SU-DHL-6 (cell line): Measurements from ENCODE around the gene BEGAIN.

Source experiments
- H2AFZ ChIP-seq: fragments of 200-600 bp; sonication (generic); 2 replicates; pipeline ENCODE4 v1.6.1; 2014; ENCODE audit warnings: low read depth, mild to moderate bottlenecking, moderate library complexity, mixed read lengths, antibody characterized with exemption, low read length; ENCODE audit not compliant: severe bottlenecking
- H3F3A ChIP-seq: fragments of 200-600 bp; shearing (Covaris generic); 2 replicates; pipeline ENCODE4 v1.6.0; 2016; ENCODE audit warnings: antibody characterized with exemption, mild to moderate bottlenecking; ENCODE audit not compliant: insufficient read depth
- H3K27ac ChIP-seq: fragments of 200-600 bp; sonication (generic); 2 replicates; pipeline ENCODE4 v1.5.1; 2016; ENCODE audit warnings: low read depth, mild to moderate bottlenecking, low read length, moderate library complexity, mixed read lengths
- H3K27me3 ChIP-seq: fragments of 200-600 bp; sonication (generic), shearing (Covaris generic); 2 replicates; pipeline ENCODE4 v1.6.0; 2014; ENCODE audit warnings: mild to moderate bottlenecking, low read length
- H3K36me3 ChIP-seq: fragments of 200-600 bp; sonication (generic); 2 replicates; pipeline ENCODE4 v1.6.1; 2014; ENCODE audit warnings: mild to moderate bottlenecking, low read length, mixed read lengths
- H3K4me2 ChIP-seq: fragments of 300-600, 200-600 bp; shearing (Covaris generic), sonication (generic); 2 replicates; pipeline ENCODE4 v1.6.0; 2014; ENCODE audit warnings: low read length, low read depth, mild to moderate bottlenecking; ENCODE audit not compliant: poor library complexity, severe bottlenecking
- H3K4me3 ChIP-seq: fragments of 200-600 bp; sonication (generic); 2 replicates; pipeline ENCODE4 v1.5.1; 2014; ENCODE audit warnings: antibody characterized with exemption, low read length, mild to moderate bottlenecking, mixed read lengths; ENCODE audit not compliant: insufficient read depth, poor library complexity, severe bottlenecking
- H3K79me2 ChIP-seq: fragments of 200-600 bp; sonication (generic); 2 replicates; pipeline ENCODE4 v1.6.1; 2014; ENCODE audit warnings: mild to moderate bottlenecking, low read length, moderate library complexity; ENCODE audit not compliant: insufficient read depth
- H3K9ac ChIP-seq: fragments of 200-600 bp; sonication (generic); 2 replicates; pipeline ENCODE4 v1.7.0; 2014; ENCODE audit warnings: mild to moderate bottlenecking, low read length
- H3K9me2 ChIP-seq: fragments of 200-600 bp; sonication (generic); replicated peaks from 2 replicates; pipeline ENCODE4 v1.6.1; 2014; ENCODE audit warnings: low read length; ENCODE audit not compliant: insufficient read depth
- H3K9me3 ChIP-seq: fragments of 200-600 bp; sonication (generic); 2 replicates; pipeline ENCODE4 v1.6.1; 2014; ENCODE audit warnings: low read length, mixed read lengths; ENCODE audit not compliant: insufficient read depth
- H4K20me1 ChIP-seq: fragments of 200-600 bp; sonication (generic); 2 replicates; pipeline ENCODE4 v1.6.1; 2014; ENCODE audit warnings: low read depth, mild to moderate bottlenecking, antibody characterized with exemption, low read length, moderate library complexity, mixed read lengths
- EZH2phosphoT487 ChIP-seq: fragments of 200-600 bp; sonication (generic), shearing (Covaris generic); conservative IDR thresholded peaks from 2 replicates; pipeline ENCODE4 v1.6.1; 2018; ENCODE audit warnings: mild to moderate bottlenecking, antibody characterized with exemption, low read length, moderate library complexity, mixed read lengths
- TF ChIP-seq, protein P1 (sequence below): fragments of 200-600 bp; sonication (generic); IDR thresholded peaks from one replicate; pipeline ENCODE4 v1.5.1; 2017; ENCODE audit warnings: antibody characterized with exemption, mild to moderate bottlenecking, low read length, moderate library complexity; ENCODE audit not compliant: insufficient read depth, poor library complexity, severe bottlenecking

Gene BEGAIN

GRCh38 chr14:100557658-100558057 is 29.6 kb downstream of the BEGAIN start:
- Histone ChIP-seq H3K27me3 (no peaks in the 10 kb centered on the region), H3K4me3 (no peak overlapping the region), H3K27ac (no peak overlapping the region), H3K9me3 (no peaks in the 10 kb centered on the region), H4K20me1 (no peaks in the 10 kb centered on the region), H3K9me2 (no peaks in the 10 kb centered on the region), H3K9ac (no peak overlapping the region), H3F3A (no peaks in the 10 kb centered on the region), H3K79me2 (no peaks in the 10 kb centered on the region), H3K36me3 (no peaks in the 10 kb centered on the region), H2AFZ (no peak overlapping the region), H3K4me2 (no peak overlapping the region)
- TF ChIP-seq, protein P1, sequence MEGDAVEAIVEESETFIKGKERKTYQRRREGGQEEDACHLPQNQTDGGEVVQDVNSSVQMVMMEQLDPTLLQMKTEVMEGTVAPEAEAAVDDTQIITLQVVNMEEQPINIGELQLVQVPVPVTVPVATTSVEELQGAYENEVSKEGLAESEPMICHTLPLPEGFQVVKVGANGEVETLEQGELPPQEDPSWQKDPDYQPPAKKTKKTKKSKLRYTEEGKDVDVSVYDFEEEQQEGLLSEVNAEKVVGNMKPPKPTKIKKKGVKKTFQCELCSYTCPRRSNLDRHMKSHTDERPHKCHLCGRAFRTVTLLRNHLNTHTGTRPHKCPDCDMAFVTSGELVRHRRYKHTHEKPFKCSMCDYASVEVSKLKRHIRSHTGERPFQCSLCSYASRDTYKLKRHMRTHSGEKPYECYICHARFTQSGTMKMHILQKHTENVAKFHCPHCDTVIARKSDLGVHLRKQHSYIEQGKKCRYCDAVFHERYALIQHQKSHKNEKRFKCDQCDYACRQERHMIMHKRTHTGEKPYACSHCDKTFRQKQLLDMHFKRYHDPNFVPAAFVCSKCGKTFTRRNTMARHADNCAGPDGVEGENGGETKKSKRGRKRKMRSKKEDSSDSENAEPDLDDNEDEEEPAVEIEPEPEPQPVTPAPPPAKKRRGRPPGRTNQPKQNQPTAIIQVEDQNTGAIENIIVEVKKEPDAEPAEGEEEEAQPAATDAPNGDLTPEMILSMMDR: no peak
- no peak for TF ChIP-seq EZH2phosphoT487

DNA sequence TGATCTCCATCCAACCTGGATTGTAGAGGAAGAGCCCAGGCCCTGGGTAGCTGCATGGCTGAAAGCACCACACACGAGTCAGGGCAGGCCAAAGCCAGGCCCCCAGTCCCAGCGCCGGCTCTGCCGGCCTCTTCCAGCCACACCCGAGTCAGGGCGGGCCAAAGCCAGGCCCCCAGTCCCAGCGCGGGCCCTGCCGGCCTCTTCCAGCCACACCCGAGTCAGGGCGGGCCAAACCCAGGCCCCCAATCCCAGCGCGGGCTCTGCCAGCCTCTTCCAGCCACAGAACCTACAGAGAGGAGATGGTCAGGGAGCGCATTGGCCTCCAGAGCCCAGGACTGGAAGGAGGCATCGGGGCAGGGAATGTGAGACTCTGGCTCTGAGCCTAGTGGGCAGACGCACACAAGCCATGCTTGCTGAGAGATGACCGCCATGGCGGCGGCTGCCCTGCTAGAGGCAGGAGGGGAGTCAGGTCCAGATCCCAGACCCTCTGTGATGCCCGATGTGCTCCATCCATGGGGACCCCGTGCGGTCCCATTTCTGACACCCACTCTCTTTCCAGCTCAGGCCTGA is 30.2 kb downstream of the BEGAIN start:
- Histone ChIP-seq H3K27me3 (no peaks in the 10 kb centered on the region), H4K20me1 (no peaks in the 10 kb centered on the region), H2AFZ (no peak overlapping the region), H3K4me3 (no peak overlapping the region), H3K4me2 (no peak overlapping the region), H3K9me2 (no peaks in the 10 kb centered on the region), H3K9me3 (no peaks in the 10 kb centered on the region), H3F3A (no peaks in the 10 kb centered on the region), H3K27ac (no peak overlapping the region), H3K9ac (no peak overlapping the region), H3K36me3 (no peaks in the 10 kb centered on the region), H3K79me2 (no peaks in the 10 kb centered on the region)
- TF ChIP-seq EZH2phosphoT487: no peak

DNA sequence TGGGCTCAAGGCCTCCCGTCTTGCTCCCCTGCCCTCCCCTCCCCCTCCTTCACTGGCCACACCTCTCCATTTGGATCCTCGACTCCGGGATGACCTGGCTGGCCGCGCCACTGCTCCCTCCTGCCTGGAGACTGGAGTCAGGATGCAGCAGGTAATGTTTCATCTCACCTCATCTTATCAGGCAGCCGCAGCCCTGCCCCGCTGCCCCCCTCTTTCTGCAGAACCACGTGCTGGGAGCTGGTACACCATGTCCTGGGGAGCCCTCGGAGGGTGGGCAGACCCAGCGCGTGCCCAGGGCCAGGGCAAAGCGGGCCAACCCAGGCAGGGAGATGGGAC is 31.1 kb downstream of the BEGAIN start:
- Histone ChIP-seq H3K27ac (no peak overlapping the region), H3K27me3 (no peaks in the 10 kb centered on the region), H3K9ac (no peak overlapping the region), H4K20me1 (no peaks in the 10 kb centered on the region), H3F3A (no peaks in the 10 kb centered on the region), H3K4me3 (no peak overlapping the region), H3K9me3 (no peaks in the 10 kb centered on the region), H3K36me3 (no peaks in the 10 kb centered on the region), H2AFZ (no peak overlapping the region), H3K79me2 (no peaks in the 10 kb centered on the region), H3K9me2 (no peaks in the 10 kb centered on the region), H3K4me2 (no peak overlapping the region)
- TF ChIP-seq, protein P1: no peak
- TF ChIP-seq EZH2phosphoT487: no peak

GRCh38 chr14:100555436-100556139 is 31.6 kb downstream of the BEGAIN start:
- H3K9ac ChIP-seq: no peak overlapping the region
- no peaks in the 10 kb centered on the region for H3K36me3 ChIP-seq
- H3F3A ChIP-seq: no peaks in the 10 kb centered on the region
- TF ChIP-seq, protein P1: no peak
- no peak for TF ChIP-seq EZH2phosphoT487
- H3K4me2 ChIP-seq: no peak overlapping the region
- no peaks in the 10 kb centered on the region for H3K9me2 ChIP-seq
- no peak overlapping the region for H3K27ac ChIP-seq
- H4K20me1 ChIP-seq: no peaks in the 10 kb centered on the region
- no peaks in the 10 kb centered on the region for H3K27me3 ChIP-seq
- H3K9me3 ChIP-seq: no peaks in the 10 kb centered on the region
- no peak overlapping the region for H3K4me3 ChIP-seq
- no peak overlapping the region for H2AFZ ChIP-seq
- no peaks in the 10 kb centered on the region for H3K79me2 ChIP-seq
